ENCODE data around the gene TUT1. TPM values are rescaled to one million over a fixed set of nuclear protein-coding genes. Genes with fewer than 3 reads are reported as not detected.

Gene TUT1
- total RNA-seq, 1 experiment from 2014 or later, result 19.9 TPM

DNA sequence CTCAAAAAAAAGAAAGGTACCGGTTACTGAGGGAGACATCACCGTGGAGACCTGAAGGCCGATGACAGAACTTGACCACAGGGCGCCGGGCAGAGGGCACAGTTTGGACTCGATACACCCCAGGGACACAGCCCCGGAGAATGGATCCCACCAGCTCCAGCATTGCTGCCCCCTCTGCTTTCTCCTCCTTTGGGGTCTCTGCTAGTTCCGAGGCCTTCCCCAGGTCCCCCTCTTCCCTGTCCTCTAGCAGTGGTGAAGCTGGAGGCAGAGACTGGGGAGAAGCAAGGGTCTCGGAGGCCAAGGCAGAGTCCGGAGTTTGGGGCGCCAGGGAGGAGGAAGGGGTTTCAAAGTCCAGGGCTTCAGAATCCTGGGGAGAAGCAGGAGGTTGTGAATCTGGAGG, 12.8 kb downstream of the TUT1 start:
- peaks cover 5% of the 10 kb centered on the region; the same call in 1 of the 2 replicates for H3K36me3 ChIP-seq (ENCODE audit: control insufficient read depth, insufficient read depth, low read length)
- ChIA-PET POLR2A (interaction anchor here (1.3 kb wide), 1 partner anchor 13 kb away, joined by 4 read pairs; the partner anchor contains the start of gene TUT1), CTCF (interaction anchor here (0.7 kb wide), 1 partner anchor 1927 kb away, joined by 6 read pairs; no protein-coding TSS in a partner anchor)
- no peak for ATAC-seq
- H3K4me3 ChIP-seq (ENCODE audit: low read depth in 2 of 2, low read length in 2 of 2), result no peak overlapping the region
- no TSS peak for BruUV-seq (replicated peaks)
- intact Hi-C loops (cut with micrococcal nuclease; ENCODE audit: unreplicated experiment) (no loop called here), in situ Hi-C loops (cut with HindIII; ENCODE audit: low pct_unique_long_range_greater_than_20kb, low sequenced_read_pairs) (no loop called here)
- H3K27me3 ChIP-seq (ENCODE audit: control insufficient read depth, insufficient read depth, low read length), result no peaks in the 10 kb centered on the region
- H3K4me1 ChIP-seq (ENCODE audit: control insufficient read depth, insufficient read depth, low read length), result peaks cover 22% of the 10 kb centered on the region
- DNase-seq (ENCODE audit: low read depth, low spot score), result no peak
- H3K27ac ChIP-seq (ENCODE audit: low read length), result no peak overlapping the region
- TF ChIP-seq, protein P1, sequence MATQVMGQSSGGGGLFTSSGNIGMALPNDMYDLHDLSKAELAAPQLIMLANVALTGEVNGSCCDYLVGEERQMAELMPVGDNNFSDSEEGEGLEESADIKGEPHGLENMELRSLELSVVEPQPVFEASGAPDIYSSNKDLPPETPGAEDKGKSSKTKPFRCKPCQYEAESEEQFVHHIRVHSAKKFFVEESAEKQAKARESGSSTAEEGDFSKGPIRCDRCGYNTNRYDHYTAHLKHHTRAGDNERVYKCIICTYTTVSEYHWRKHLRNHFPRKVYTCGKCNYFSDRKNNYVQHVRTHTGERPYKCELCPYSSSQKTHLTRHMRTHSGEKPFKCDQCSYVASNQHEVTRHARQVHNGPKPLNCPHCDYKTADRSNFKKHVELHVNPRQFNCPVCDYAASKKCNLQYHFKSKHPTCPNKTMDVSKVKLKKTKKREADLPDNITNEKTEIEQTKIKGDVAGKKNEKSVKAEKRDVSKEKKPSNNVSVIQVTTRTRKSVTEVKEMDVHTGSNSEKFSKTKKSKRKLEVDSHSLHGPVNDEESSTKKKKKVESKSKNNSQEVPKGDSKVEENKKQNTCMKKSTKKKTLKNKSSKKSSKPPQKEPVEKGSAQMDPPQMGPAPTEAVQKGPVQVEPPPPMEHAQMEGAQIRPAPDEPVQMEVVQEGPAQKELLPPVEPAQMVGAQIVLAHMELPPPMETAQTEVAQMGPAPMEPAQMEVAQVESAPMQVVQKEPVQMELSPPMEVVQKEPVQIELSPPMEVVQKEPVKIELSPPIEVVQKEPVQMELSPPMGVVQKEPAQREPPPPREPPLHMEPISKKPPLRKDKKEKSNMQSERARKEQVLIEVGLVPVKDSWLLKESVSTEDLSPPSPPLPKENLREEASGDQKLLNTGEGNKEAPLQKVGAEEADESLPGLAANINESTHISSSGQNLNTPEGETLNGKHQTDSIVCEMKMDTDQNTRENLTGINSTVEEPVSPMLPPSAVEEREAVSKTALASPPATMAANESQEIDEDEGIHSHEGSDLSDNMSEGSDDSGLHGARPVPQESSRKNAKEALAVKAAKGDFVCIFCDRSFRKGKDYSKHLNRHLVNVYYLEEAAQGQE (IDR thresholded peaks at IDR 0.05; ENCODE audit: insufficient read depth in 1 of 2, low read depth in 2 of 2, low read length in 1 of 2), result no peak
- TF ChIP-seq POLR2AphosphoS5 (IDR thresholded peaks at IDR 0.05; ENCODE audit: low read depth, low read length), result no peak
- TF ChIP-seq, protein P2, sequence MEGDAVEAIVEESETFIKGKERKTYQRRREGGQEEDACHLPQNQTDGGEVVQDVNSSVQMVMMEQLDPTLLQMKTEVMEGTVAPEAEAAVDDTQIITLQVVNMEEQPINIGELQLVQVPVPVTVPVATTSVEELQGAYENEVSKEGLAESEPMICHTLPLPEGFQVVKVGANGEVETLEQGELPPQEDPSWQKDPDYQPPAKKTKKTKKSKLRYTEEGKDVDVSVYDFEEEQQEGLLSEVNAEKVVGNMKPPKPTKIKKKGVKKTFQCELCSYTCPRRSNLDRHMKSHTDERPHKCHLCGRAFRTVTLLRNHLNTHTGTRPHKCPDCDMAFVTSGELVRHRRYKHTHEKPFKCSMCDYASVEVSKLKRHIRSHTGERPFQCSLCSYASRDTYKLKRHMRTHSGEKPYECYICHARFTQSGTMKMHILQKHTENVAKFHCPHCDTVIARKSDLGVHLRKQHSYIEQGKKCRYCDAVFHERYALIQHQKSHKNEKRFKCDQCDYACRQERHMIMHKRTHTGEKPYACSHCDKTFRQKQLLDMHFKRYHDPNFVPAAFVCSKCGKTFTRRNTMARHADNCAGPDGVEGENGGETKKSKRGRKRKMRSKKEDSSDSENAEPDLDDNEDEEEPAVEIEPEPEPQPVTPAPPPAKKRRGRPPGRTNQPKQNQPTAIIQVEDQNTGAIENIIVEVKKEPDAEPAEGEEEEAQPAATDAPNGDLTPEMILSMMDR (IDR thresholded peaks at IDR 0.05), result no peak
- TF ChIP-seq TCF7L2 (IDR thresholded peaks at IDR 0.05; ENCODE audit: low read depth, low read length), result no peak
- no peak for TF ChIP-seq SIN3A (IDR thresholded peaks at IDR 0.05; ENCODE audit: borderline replicate concordance, insufficient read depth, low read depth, low read length)
- no peaks in the 10 kb centered on the region for H3K9me3 ChIP-seq (ENCODE audit: control insufficient read depth, insufficient read depth, low read depth, low read length)

DNA sequence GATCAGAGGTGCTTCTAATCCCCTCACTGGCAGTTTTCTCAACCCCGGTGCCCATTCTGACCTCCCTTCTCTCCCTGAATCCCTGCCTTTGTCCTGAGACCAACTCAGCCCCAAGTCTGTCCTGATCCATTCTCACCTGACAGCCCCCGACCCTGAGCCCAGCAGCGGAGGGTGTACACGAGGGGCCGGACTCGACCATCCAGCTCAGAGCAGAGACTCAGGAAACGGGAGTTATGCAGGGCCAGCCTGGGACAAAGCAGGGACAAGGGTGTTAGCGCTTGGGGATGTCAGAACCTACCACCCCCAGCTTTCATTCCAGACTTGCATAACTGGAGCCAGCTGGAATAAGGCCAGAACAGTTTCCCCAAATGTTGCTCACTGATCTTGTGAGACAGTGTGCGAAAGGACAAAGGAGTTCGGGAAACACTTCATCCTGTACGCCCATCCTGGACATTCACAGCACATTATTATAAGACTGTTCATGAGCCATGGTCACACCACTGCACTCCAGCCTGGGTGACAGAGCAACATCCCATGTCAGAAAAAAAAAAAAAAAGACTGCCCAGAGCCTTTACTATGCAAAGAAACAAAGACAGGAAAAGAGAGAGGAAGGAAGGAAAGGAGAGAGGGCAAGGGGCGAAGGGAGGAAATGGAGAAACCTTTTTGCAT, 14.1 kb downstream of the TUT1 start:
- intact Hi-C loops (cut with micrococcal nuclease; ENCODE audit: unreplicated experiment) (no loop called here), in situ Hi-C loops (cut with HindIII; ENCODE audit: low pct_unique_long_range_greater_than_20kb, low sequenced_read_pairs) (no loop called here)
- TF ChIP-seq, protein P1 (IDR thresholded peaks at IDR 0.05; ENCODE audit: insufficient read depth in 1 of 2, low read depth in 2 of 2, low read length in 1 of 2), result no peak
- no peak for TF ChIP-seq SIN3A (IDR thresholded peaks at IDR 0.05; ENCODE audit: borderline replicate concordance, insufficient read depth, low read depth, low read length)
- no peak for TF ChIP-seq POLR2AphosphoS5 (IDR thresholded peaks at IDR 0.05; ENCODE audit: low read depth, low read length)
- TF ChIP-seq, protein P2 (IDR thresholded peaks at IDR 0.05), result no peak
- no peak for TF ChIP-seq TCF7L2 (IDR thresholded peaks at IDR 0.05; ENCODE audit: low read depth, low read length)
- no peaks in the 10 kb centered on the region for H3K27me3 ChIP-seq (ENCODE audit: control insufficient read depth, insufficient read depth, low read length)
- H3K4me1 ChIP-seq (ENCODE audit: control insufficient read depth, insufficient read depth, low read length), result peaks cover 26% of the 10 kb centered on the region
- DNase-seq (ENCODE audit: low read depth, low spot score), result no peak
- H3K4me3 ChIP-seq (ENCODE audit: low read depth in 2 of 2, low read length in 2 of 2), result no peak overlapping the region
- peaks cover 18% of the 10 kb centered on the region for H3K36me3 ChIP-seq (ENCODE audit: control insufficient read depth, insufficient read depth, low read length)
- no peaks in the 10 kb centered on the region for H3K9me3 ChIP-seq (ENCODE audit: control insufficient read depth, insufficient read depth, low read depth, low read length)
- ATAC-seq, result no peak
- BruUV-seq (replicated peaks), result TSS peak; percentile 37
- CTCF ChIA-PET, result no interaction called here
- POLR2A ChIA-PET, result interaction anchor here (0.5 kb wide), 1 partner anchor 9 kb away, joined by 3 read pairs; no protein-coding TSS in a partner anchor
- no peak overlapping the region; the same call in 1 of the 2 replicates for H3K27ac ChIP-seq (ENCODE audit: low read length)

Measured in Panc1 (cell line).